IPS-NIHi7 (cell line): ENCODE results near the gene NPR2.

Experiments used
- DNase-seq: peaks from one replicate; pipeline ENCODE4 v3.0.0; 2012; ENCODE audit warnings: mixed read lengths; ENCODE audit errors: extremely low spot score

The NPR2 gene

GRCh38 chr9:35800530-35800929 is 9.1 kb downstream of the NPR2 start:
- DNase-seq = no peak

GRCh38 chr9:35801328-35802128 is 10.1 kb downstream of the NPR2 start:
- no peak for DNase-seq

- DNase-seq = no peak
Observed at GRCh38 chr9:35806101-35806500, 14.7 kb downstream of the NPR2 start.

GRCh38 chr9:35808433-35808832 is 17.0 kb downstream of the NPR2 start:
- no peak for DNase-seq

GRCh38 chr9:35810122-35810521 is 18.7 kb downstream of the NPR2 start:
- no peak for DNase-seq

- no peak for DNase-seq
Observed at GRCh38 chr9:35811381-35812024, 20.1 kb downstream of the NPR2 start.

GRCh38 chr9:35812025-35812602 is 20.7 kb downstream of the NPR2 start, which contains the start of gene SPAG8:
SPAG8 (minus strand) TSS chr9:35812262; CDS start chr9:35812147, 115 bp downstream.
- peak; percentile 95 for DNase-seq

GRCh38 chr9:35813434-35814105 is 22.2 kb downstream of the NPR2 start:
- peak; percentile 49 for DNase-seq

GRCh38 chr9:35814106-35814840 is 22.9 kb downstream of the NPR2 start:
- peak; percentile 74 for DNase-seq

GRCh38 chr9:35814841-35815543 is 23.6 kb downstream of the NPR2 start, which contains the start of gene HINT2:
HINT2 (minus strand) TSS chr9:35815042; CDS start chr9:35814979, 63 bp downstream.
- DNase-seq = peak; percentile 97

GRCh38 chr9:35816708-35817107 is 25.3 kb downstream of the NPR2 start:
- DNase-seq = peak; percentile 41

- DNase-seq = no peak
Observed at GRCh38 chr9:35818341-35818740, 26.9 kb downstream of the NPR2 start.

GRCh38 chr9:35820076-35820475 is 28.7 kb downstream of the NPR2 start:
- DNase-seq = no peak

- no peak for DNase-seq
Observed at GRCh38 chr9:35822926-35823325, 31.5 kb downstream of the NPR2 start.

GRCh38 chr9:35826071-35826701 is 34.8 kb downstream of the NPR2 start:
- peak; percentile 54 for DNase-seq

GRCh38 chr9:35827486-35827885 is 36.1 kb downstream of the NPR2 start:
- DNase-seq = no peak

GRCh38 chr9:35828716-35829083 is 37.3 kb downstream of the NPR2 start, which contains the start of gene FAM221B:
FAM221B (minus strand) TSS chr9:35828732; CDS start chr9:35826161, 2,571 bp downstream.
- peak; percentile 50 for DNase-seq

GRCh38 chr9:35829084-35829763 is 37.8 kb downstream of the NPR2 start, which contains the start of gene TMEM8B:
TMEM8B (plus strand) TSS chr9:35829228; CDS start chr9:35829448, 220 bp downstream.
- DNase-seq = peak; percentile 97

- DNase-seq = no peak
Observed at GRCh38 chr9:35829764-35830096, 38.3 kb downstream of the NPR2 start.

- no peak for DNase-seq
Observed at GRCh38 chr9:35831040-35831439, 39.6 kb downstream of the NPR2 start.
